ENCODE results near the gene PI4K2A.
"Not testable (repeated sequence)": the region's sequence is repeated elsewhere in the genome, so short reads cannot be mapped to it uniquely, and the experiment has no call there.

PI4K2A gene

DNA sequence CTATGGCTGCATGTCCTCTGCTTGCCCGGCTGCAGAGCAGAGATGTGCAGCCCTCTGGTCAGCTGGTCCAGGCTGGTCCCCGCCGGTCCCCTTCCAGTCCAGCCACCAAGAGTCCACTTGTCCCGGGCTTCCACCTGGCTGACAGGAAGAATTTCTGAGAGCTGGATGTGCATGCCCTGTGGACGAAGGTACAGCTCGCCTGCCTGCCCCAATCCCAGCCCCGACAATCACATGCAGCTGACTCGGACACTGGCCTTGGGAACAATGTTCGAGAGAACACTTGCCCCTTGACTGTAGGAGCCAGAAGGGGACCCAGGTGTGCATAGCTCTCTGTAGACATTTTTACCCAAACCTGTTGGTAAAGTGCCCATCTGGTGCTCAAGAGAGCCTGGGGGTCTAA is 34.8 kb downstream of the PI4K2A start:
- no peak for DNase-seq

DNA sequence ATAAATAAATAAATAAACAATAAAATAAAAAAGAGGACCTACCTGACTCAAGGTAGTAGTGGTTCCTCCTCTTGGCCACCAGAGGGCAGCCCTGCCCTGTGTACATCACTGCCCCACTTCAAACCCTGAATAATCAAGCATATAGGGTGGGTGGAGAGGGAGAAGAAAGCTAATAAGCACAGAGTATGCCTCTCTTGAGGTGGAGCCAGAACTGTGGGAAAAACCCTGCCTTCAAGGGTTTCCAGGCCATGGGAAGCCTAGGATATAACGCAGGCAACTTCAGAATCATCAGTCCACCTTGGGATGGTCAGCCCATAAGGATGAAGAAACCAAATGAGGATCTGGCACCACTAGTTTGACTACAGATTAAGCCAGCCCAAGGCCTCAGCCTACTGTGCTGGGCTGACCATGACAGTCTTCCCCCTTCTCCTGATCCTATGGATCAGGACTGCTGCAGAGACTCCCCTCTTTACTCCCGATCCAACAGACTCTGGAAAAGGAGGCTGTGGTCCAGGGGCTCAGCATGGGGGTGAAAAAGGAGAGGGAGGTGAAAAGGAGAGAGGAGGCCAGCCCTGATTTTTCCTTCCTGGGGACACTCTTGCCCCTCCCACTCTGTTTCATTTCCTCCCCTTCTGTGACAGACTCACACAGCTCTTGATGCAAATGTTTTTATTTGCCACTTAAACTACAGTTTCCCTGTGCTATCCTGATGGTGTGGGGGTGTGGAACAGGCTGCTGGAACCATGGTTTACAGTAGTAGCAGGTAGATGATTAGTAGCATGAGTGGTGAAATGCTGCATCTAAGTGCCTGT is 36.5 kb downstream of the PI4K2A start:
- DNase-seq, result no peak

DNA sequence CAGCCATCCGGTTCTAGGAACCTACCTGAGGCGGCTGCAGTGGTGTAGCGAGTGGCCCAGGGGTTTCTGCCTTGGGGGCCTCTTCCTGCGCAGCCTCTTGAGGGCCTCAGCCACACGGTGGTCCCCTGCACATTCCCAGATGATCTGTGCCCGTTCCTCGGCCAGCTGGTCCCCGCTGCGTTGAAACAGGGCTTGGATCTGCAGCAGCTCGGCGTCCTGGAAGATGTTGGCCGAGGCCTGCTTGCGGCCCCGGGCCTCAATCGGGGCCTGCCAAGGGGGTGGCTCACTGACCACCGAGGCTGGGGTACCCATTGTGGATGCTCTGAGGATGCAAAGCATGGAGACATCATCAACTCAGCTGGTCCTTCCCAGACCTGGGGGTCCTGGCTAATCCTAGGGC is 39.1 kb downstream of the PI4K2A start:
- DNase-seq, result no peak

DNA sequence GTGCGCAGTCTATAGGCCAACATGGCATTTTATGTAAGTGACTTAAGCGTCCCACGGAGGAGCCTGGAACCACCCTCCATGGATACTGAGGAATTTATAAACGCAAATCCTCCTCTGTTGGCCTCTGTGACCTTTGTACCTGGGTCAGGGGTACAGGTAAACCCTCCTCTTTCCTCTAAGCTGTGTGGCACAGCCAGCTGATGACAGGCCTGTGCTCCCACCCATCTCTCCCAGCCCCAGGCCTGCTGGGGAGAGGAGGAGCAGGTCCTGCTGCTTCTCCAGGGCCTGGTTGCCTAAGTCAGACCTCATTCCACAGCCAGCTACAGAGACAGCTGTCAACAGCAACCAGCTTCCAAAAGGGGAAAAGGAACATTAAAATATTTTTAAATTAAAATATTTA is 41.6 kb downstream of the PI4K2A start:
- no peak for DNase-seq

DNA sequence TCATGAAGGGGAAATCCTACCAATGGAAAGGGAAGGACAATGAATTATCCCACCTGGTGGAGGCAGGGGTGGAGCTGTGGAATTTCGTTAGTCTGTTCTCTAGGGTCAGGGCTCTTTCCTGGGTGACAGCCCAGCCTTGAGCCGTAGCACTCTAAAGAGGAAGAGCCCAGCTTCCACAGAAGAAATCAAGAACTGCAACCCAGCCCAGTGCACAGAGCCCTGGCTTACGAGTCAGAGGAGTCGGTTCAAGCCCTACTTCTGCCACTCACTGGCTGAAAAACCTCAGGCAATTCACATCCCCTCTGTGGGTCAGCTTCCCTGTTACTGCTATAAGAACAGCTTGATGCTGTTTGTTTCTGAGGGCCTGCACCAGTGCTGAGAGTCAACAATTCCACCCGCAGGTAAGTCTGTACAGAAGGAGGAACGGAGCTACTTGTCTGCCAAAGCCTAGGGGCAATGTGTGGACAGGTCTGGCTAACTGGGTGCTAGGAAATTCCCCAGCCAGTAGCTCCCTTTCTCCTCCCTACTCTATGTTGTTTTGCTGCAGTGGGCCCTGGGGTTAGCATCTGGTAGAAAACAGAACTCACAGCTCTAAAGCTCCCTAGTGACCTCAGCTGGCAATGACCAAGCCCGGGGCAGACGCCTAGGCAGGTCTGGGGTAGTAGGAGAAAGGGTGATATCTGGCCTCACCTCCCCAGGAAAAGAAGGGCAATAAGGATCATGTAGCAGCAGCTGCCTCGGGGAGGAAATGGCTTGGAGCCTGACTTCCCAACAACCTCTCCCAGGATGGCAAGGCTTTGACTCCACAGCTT is 43.3 kb downstream of the PI4K2A start:
- no peak for DNase-seq

DNA sequence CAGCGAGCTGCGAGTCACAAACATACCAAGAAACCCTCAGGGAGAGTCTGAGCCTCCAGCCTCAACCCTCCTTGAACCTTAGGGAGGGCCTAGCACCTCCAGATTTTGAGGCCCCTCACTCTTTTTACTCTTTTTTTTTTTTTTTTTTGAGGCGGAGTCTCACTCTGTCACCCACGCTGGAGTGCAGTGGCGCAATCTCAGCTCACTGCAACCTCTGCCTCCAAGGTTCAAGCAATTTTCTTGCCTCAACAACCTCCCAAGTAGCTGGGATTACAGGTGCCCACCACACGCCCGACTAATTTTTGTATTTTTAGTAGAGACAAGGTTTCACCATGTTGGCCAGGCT is 43.9 kb downstream of the PI4K2A start:
- not testable (repeated sequence) for DNase-seq

DNA sequence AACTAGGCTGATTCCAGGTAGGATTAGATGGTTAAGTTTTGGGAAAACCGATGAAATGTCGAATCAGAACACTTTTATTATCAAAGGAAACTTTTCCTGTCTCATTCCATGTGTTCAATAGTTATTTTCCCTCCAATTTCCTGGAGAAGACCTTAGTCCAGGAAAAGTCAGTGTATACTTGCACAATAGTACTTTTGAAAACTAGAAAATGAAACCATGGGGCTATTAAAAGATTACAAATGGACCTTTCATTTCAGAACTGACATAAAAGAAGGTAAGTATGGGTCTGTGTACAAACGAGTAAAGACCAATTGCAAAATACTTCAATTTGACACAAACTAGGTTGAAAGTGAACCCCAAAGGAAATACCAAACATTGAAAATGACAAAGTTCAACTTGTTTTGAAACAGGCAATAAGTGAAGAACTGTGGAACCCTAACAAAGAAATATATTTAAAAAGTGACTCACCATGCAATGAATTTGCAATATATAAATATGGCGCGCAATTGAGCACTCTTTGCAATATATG is 44.5 kb downstream of the PI4K2A start:
- DNase-seq, result no peak

DNA sequence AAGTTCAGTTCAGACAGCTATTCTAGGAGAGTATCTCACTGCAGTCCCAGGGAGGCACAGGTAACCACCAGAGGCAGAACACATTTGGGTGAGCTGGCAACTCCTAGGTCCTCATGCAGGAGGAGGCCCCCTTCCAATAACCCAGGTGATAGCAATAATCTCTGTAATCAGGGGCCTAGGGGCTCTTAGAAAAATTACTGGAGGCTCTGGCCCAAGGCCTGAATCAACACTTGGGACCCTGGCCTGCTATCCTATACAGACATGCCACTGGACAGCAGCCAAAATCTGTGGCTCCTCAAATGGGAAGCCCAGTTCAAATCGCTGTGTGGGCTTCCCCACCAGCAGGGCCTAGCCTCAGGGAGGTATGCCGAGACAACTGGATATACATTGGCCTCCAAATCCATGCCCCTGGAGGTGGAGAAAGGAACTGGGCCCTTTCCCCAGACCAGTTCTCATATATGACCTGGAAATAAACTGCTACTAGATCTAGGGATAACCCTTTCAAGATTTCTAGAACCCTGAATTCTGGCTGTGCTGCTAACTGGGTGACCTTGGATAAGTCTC is 45.0 kb downstream of the PI4K2A start:
- DNase-seq, result no peak

DNA sequence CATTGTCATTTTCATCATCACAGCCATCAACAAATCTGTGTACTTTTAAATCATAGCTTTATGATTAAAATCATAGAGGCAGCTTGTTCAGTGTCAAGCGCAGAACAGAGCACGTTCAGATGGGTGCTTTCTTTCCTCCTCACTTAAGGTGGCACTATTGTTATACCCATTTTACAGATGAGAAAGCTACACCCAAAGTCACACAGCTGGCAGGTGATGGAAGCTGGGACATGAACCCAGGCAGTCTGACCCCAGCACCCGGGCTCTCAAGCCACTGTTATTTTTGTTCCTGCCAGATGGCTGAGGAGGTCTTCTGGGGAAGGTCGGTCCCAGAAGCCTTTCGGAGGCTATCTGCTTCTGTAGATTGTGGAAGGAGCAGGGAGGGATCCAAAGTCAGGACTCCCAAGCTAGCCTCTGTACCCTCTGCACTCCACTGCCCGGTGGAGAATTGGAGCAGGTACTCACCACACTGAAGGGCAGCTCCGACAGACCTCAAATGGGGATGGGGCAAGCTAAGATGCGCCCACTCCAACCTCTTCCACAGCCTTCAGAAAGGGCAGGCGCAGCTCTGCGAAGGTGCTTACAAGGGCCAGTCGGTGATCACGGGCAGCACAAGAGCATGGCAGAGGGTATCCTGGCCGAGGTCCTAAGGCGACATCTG is 46.0 kb downstream of the PI4K2A start:
- no peak for DNase-seq

DNA sequence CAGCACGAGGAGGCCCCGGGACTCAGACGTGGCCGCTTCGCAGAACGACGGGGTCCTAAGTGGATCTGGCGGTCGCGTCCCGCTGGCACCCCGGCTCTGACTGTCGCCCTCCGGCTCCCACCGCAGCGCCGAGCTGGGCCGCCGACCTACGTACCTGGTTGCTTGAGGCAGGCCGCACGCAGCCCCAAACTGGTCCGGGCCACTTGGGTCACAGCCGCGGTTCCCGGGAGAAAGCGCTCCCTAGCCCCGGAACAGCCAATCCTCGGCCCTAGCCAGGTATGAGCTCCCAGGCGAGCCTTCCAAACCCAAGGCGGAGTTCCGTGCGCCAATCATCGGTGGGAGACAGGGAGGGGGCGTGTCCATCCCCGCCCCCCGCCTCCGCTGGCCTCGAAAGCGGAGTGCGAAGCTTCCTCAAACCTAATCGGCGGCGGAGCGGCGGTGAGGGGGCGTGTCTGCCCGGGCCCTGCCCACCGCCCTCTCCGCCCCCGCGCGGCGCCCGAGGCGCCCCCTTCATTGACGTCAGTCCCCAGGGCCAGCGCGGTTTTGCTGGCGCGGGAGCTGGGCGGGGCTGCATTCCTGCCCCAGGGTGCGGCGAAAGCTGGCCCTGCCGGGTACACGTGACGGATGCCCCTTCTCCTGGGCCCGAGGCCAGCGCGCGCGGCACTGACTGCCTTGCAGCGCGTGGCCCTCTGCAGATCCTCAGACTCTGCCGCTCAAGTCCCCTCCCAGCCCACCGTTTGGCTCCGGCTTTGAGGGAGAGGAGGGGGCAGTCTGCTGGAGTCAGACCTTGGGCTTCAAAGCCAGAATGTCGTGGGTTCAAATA is 46.7 kb downstream of the PI4K2A start, which contains the start of gene AVPI1:
TSS of gene AVPI1 (minus strand) at position 280 of the 823 bp plus-strand sequence. CDS start 7,336 bp downstream, outside the sequence.
- peak; percentile 65 for DNase-seq

DNA sequence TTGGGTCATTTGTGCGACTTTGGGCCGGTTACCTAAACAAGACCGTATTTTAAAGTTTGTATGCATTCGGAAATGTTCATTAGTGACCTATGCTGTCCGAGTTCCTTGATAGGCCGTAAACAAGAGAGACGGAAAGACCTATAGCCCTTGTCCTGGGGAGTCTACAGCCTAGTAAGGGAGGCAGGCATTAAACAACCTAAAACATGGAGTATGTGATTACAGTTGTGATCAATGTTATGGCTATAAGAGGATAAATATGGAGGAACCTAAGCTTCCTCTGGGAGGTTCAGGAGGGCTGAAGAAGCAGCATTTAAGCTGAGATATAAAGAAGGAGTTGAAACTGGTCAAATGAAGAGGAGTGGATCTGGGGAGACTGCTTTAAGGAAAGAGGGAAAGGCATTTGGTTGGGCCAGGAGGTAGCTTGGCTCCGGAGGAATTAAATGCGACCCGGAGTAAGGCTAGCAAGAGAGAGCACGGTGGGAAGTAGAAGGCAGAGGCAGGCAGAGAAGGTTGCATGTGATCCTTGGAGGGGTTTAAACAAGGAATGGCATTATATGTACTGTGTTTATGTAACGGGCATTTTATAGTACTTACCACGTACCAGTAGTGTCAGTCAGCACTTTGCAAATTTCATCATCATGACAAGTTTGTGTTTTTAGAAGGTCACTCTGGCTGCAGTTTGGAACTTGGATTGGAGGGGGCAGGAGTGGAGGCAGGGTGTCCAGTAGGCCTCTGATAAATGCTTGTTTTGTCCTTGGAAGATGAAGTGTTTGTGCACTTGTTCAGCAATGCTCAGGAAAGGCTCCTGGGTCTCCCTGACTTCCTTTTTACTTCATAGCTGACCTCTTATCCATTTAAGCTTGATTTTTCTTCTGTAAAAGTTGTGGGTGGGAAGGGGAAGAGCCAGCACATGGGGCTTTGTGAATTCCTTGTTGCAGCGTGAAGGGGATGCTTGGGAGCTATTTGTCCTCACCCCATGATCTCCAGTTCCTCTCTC is 47.6 kb downstream of the PI4K2A start:
- DNase-seq, result no peak

DNA sequence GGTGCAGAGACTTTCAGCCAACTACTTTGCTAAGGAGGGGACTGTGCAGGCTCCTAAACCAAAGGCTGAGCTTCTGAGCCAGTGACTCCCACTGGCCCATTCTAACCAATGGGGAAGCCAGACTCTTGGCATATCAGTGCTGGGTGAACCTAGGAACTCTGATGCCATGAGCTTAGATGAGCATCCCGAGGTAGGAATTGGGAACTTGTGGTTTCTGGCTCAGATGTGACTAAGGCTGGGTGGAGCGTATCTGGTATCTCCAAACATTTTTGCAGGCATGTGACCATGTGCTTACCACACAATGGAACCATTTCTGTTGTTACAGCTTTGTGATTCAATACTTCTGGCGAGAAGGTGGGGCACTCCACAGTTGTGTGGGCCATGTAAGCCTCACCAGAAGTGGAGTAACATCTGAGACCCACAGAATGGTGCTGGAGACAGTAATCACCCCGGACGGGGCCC is 49.1 kb downstream of the PI4K2A start:
- DNase-seq, result no peak

DNA sequence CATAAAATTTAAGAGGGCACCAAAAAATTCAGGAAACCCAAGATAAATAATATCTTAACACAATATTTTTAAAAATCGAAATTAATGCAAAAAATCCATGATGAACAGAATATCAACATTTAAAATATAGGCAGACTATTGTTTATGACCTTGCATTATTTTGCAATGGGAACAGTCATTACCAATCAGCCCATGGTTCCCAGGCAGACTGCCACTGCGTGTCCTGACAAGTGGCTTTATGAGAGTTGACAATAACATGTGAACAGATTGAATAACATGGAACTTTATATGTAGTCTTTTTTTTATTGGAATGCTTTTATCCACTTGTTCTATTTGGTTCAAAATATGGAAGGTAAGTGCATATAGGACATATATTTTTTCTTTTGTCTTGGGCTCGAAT is 49.7 kb downstream of the PI4K2A start:
- no peak for DNase-seq

DNA sequence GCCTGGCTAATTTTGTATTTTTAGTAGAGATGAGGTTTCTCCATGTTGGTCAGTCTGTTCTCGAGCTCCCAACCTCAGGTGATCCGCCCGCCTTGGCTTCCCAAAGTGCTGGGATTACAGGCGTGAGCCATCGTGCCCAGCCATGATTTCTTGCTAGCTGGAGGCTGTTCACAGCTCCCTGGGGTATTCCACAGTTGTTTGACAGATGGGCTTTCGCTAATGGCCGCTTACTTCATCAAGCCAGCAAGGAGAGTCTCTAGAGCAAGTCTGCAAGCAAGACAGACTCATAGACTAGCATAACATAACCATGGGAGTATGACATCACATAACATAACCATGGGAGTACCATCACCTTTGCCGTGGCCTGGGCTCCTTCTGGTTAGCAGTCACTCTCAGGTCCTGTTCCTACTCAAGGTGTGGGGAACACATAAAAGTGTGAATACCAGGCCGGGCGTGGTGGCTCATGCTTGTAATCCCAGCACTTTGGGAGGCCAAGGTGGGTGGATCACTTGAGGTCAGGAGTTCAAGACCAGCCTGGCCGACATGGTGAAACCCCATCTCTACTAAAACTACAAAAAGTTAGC is 57.7 kb downstream of the PI4K2A start:
- not testable (repeated sequence) for DNase-seq

DNA sequence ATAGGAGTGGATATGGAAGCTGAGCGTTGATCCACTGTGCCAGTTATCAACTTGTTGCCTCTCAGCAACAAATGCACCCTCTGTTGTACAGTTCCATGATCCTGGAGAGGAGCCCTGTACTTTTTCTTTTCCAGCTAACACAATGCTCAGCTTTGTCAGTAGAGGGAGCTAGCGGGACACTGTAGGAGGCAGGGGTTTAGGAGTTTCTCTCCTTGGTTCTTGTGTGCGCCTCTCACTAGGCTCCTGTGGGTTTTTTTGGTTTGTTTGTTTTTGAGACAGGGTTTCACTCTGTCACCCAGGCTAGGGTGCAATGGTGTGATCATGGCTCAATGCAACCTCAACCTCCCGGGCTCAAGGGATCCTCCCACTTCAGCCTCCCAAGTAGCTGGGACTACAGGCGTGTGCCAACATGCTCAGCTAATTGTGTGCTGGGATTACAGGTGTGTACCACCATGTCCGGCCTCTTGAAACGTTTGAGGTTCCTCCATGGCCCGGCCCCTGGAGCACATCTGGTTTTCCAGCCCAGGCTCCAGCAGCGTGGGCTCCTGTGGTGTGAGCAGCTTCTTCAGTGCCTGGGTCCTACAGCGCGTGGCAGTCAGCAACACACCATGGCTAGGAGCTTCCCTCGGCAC is 61.1 kb downstream of the PI4K2A start:
- peak; percentile 7 for DNase-seq

DNA sequence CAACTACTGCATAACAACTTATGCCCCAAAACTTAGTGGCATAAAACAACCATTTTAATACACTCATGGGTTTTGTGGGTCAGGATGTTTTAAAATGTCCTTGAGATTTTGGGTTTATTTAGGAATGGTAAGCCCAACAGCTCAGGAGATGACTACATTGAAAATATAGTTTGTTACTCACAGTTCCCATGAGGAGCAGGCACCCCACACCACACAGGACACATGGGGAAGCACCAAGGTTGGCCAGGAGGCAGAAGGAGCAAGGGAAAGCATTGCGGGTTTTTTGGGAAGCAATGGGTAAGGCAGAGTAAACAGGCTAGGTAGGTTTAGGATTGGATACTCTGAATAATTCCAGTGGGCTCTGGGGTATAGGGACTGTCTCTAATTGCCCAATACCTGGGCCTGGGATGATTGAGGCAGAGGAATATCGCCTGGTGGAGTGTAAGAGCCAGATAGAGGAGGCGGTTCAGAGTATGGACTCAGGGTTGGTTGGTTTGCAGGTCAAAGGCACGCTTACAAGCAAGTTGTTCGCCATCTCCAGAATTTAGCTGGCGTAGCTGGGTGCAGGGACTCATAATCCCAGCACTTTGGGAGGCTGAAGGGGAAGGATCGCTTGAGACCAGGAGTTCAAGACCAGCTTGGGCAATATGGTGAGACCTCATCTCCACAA is 63.1 kb downstream of the PI4K2A start:
- DNase-seq, result no peak

DNA sequence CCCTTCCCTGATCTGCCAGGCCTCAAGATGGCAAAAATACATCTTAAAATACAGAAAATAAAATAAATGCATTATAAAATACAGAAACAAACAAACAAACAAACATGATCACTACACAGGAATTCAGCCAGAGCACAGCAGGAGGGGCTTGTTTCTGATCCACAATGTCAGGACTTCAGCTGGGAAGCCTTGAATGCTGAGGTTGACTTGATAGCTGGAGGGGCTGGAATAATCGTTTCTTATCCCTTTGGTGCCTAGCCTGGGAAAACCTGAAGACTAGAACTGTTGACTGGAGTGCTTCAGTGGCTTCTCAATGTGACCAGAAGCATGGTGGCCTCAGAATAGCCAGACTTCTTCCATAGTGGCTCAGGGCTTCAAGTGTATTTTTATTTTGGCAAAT is 63.9 kb downstream of the PI4K2A start:
- DNase-seq, result no peak

DNA sequence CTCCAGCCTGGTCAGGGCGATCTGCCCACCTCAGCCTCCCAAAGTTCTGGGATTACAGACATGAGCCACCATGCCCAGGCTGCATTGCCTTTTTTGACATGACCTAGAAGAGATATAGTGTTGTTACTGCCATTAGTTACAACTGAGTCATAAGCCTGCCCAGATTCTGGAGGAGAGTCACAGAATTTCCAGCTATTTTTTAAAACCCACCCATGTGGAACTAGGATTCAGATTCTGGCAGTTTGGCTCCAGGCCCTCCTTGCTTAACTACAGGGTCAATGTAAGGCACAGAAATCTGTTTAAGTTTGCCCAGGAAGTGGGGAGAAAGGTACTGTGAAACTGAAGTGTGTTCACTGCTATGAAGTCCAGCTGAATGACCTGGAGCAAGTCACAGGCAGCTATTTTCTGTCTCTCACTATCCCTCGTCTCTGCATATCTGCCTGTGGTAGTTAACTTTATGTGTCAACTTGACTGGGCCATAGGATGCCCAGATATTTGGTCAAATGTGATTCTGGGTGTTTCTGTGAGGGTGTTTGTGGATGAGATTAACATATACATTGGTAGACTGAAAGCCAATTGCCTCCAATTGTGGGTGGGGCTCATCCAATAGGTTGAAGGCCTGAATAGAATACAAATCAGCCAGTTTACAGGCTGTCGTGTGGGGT is 64.7 kb downstream of the PI4K2A start:
- no peak for DNase-seq
